ENCODE measurements around the gene ENTPD2. TPM values are rescaled to one million over a fixed set of nuclear protein-coding genes. Genes with fewer than 3 reads are reported as not detected.

ENTPD2 gene
- total and polyA plus RNA-seq, 4 experiments from 2014 or later = not detected

DNA sequence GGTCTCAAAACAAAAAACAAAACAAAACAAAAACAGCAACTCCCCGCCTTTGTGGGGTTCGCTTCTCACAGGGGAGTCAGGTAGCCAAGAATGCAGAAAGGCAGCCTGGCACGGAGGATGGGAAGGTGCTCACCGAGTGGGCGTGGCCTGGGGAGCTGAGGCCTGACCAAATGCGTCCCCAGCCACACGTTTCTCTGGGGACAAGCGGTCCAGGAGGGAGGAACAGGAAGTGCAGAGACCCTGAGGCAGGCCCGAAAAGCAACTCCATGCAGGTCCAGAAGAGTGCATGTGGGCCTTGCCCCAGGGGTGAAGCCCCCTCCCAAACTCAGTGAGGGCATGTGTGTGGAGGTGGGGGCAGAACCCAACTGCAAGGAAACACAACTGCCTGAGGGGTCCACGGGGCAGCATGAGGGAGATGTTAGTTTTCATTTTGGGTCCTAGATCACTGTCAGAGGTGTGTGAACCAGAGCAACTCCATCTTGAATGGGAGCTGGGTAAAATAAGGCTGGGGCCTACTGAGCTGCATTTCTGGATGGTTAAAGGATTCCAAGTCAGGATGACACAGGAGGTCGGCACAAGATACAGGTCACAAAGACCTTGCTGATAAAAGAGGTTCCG is 20.9 kb upstream of the ENTPD2 start:
- Histone ChIP-seq H3K9me3 (ENCODE audit: control insufficient read depth in 1 of 2, low read length in 2 of 2) (no peaks in the 10 kb centered on the region), H3K27me3 (ENCODE audit: insufficient read depth, low read length) (no peaks in the 10 kb centered on the region), H3K4me1 (ENCODE audit: insufficient read depth, low read length) (peaks cover 14% of the 10 kb centered on the region), H3K27ac (ENCODE audit: low read depth, low read length) (no peak overlapping the region), H3K36me3 (ENCODE audit: insufficient read depth, low read length) (no peaks in the 10 kb centered on the region), H3K4me3 (ENCODE audit: low read length in 2 of 2) (no peak overlapping the region)
- Mint-ChIP-seq H3K9me3 (no peaks in the 10 kb centered on the region), H3K36me3 (peaks cover 0 to under 1% of the 10 kb centered on the region in 2 donors), H3K27me3 (no peaks in the 10 kb centered on the region), H3K4me1 (peaks cover under 1 to 13% (median 7%) of the 10 kb centered on the region in 4 donors), H3K27ac (peak overlapping the region in 1 of 7 donors; percentile 57), H3K4me3 (peak overlapping the region in 1 of 8 donors; percentile 9)
- intact Hi-C loops (cut with micrococcal nuclease) = no loop called here
- peak in 1 of 5 donors; percentile 23 for DNase-seq
- CTCF ChIA-PET (ENCODE audit: partially characterized antibody) = interaction anchor here (1.0 kb wide), 1 partner anchor 9 kb away, joined by 3 read pairs; no protein-coding TSS in a partner anchor
- POLR2A ChIA-PET (ENCODE audit: partially characterized antibody) = interaction anchor here (1.1 kb wide), 1 partner anchor 12 kb away, joined by 3 read pairs; the partner anchor contains the start of gene MAN1B1

DNA sequence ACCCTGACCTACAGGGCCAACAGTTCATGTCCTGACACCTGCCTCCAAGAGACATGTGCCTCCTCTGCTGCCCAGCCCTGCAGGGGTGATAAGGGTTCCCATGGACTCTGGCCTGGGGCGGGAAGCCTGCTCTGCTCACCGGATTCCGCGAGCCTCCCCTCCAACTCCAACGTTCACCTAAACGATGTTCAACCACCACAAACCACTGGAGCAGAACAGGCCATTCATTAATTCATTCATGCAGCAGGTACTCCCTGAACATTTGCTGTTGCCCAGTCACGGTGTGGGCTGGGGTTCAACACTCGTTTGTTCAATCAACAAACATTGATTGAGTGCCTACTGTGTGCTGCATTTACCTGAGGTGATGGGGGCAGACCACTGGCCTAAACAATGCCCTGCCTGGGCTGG is 20.1 kb upstream of the ENTPD2 start:
- Mint-ChIP-seq H3K4me3 (peak overlapping the region in 2 of 8 donors; percentile 0 to 25), H3K36me3 (no peaks in the 10 kb centered on the region), H3K27ac (peak overlapping the region in 1 of 7 donors; percentile 64), H3K27me3 (no peaks in the 10 kb centered on the region), H3K4me1 (peaks cover 0 to 13% (median 7%) of the 10 kb centered on the region in 4 donors), H3K9me3 (no peaks in the 10 kb centered on the region)
- no peaks in the 10 kb centered on the region for H3K36me3 ChIP-seq (ENCODE audit: insufficient read depth, low read length)
- no peaks in the 10 kb centered on the region for H3K27me3 ChIP-seq (ENCODE audit: insufficient read depth, low read length)
- H3K9me3 ChIP-seq (ENCODE audit: control insufficient read depth in 1 of 2, low read length in 2 of 2) = no peaks in the 10 kb centered on the region
- ChIA-PET POLR2A (ENCODE audit: partially characterized antibody) (no interaction called here), CTCF (ENCODE audit: partially characterized antibody) (interaction anchor here (1.0 kb wide), 1 partner anchor 8 kb away, joined by 3 read pairs; no protein-coding TSS in a partner anchor)
- no peak overlapping the region for H3K27ac ChIP-seq (ENCODE audit: low read depth, low read length)
- peak in 1 of 5 donors; percentile 23 for DNase-seq
- H3K4me1 ChIP-seq (ENCODE audit: insufficient read depth, low read length) = peaks cover 21% of the 10 kb centered on the region
- no peak overlapping the region for H3K4me3 ChIP-seq (ENCODE audit: low read length in 2 of 2)
- intact Hi-C loops (cut with micrococcal nuclease) = no loop called here

DNA sequence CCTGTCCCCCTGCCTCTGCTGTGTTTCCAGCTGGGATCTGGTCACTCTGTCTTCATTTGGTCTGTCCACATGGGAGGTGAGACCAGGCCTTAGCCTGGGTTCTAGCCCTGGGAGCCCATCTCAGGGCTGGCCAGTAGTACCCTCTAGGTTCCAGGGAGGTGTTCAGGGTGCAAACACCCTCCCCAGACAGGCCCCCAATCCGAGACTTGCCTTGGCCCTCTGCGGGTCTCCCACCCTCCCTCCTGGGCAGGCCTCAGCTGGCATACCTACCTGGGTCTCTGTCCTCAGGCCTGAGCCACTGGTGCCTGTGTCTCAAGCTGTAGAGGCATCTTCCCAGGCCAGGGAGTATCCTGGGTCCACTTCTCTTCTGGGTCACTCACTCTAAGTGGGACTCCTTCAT is 17.4 kb upstream of the ENTPD2 start:
- H3K4me1 Mint-ChIP-seq = peaks cover 4 to 17% (median 11%) of the 10 kb centered on the region in 4 donors
- no peaks in the 10 kb centered on the region for H3K36me3 Mint-ChIP-seq
- POLR2A ChIA-PET (ENCODE audit: partially characterized antibody) = interaction anchor here (1.0 to 5.3 kb wide), 9 partner anchors 8 to 169 kb away, joined by 3 to 66 read pairs (median 5); partner anchors contain the start of genes MAN1B1, PAXX and TUBB4B
- peak overlapping the region in 6 of 7 donors; percentile 36 to 91 (median 82) for H3K27ac Mint-ChIP-seq
- peaks cover 0 to 4% of the 10 kb centered on the region in 2 donors for H3K27me3 Mint-ChIP-seq
- intact Hi-C loops (cut with micrococcal nuclease) = no loop called here
- CTCF ChIA-PET (ENCODE audit: partially characterized antibody) = interaction anchor here (1.2 to 3.4 kb wide), 8 partner anchors 8 to 284 kb away, joined by 3 to 15 read pairs (median 4); partner anchors contain the start of genes MAN1B1 and NPDC1
- H3K4me3 Mint-ChIP-seq = peak overlapping the region; percentile 59 to 86 (median 71)
- no peak overlapping the region for H3K4me3 ChIP-seq (ENCODE audit: low read length in 2 of 2)
- DNase-seq = no peak
- no peaks in the 10 kb centered on the region for H3K36me3 ChIP-seq (ENCODE audit: insufficient read depth, low read length)
- no peaks in the 10 kb centered on the region for H3K27me3 ChIP-seq (ENCODE audit: insufficient read depth, low read length)
- peaks cover 21% of the 10 kb centered on the region for H3K4me1 ChIP-seq (ENCODE audit: insufficient read depth, low read length)
- no peaks in the 10 kb centered on the region for H3K9me3 Mint-ChIP-seq
- no peaks in the 10 kb centered on the region for H3K9me3 ChIP-seq (ENCODE audit: control insufficient read depth in 1 of 2, low read length in 2 of 2)
- H3K27ac ChIP-seq (ENCODE audit: low read depth, low read length) = no peak overlapping the region

DNA sequence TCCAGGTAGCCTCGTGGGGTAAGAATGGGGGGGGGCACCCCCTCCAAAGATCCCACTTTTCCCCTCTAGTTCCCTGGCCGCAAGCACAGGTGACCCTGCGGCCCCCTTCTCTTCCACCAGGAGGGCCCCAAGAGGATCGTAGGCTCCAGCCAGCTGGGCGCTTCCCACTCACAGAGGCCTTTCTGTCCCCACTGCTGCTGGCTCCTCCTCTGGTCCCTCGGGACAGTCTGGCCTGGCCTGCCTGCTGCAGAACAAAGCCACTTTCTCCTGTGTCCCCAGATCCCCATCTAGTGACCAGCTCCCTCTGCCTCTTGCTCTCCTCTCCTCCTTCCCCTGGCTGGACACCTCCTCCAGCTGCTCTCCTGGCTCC is 17.0 kb upstream of the ENTPD2 start:
- Mint-ChIP-seq H3K9me3 (no peaks in the 10 kb centered on the region), H3K4me1 (peaks cover 4 to 17% (median 11%) of the 10 kb centered on the region in 4 donors), H3K36me3 (no peaks in the 10 kb centered on the region), H3K27me3 (peaks cover 0 to 4% of the 10 kb centered on the region in 2 donors), H3K27ac (peak overlapping the region in 5 of 7 donors; percentile 47 to 91 (median 82)), H3K4me3 (peak overlapping the region; percentile 59 to 86 (median 75))
- Histone ChIP-seq H3K4me1 (ENCODE audit: insufficient read depth, low read length) (peaks cover 21% of the 10 kb centered on the region), H3K4me3 (ENCODE audit: low read length in 2 of 2) (peak overlapping the region in 1 of 2 donors; percentile 57), H3K9me3 (ENCODE audit: control insufficient read depth in 1 of 2, low read length in 2 of 2) (no peaks in the 10 kb centered on the region), H3K27ac (ENCODE audit: low read depth, low read length) (no peak overlapping the region), H3K36me3 (ENCODE audit: insufficient read depth, low read length) (no peaks in the 10 kb centered on the region), H3K27me3 (ENCODE audit: insufficient read depth, low read length) (no peaks in the 10 kb centered on the region)
- no peak for DNase-seq
- ChIA-PET POLR2A (ENCODE audit: partially characterized antibody) (interaction anchor here (0.6 to 5.3 kb wide), 16 partner anchors 9 to 271 kb away, joined by 3 to 66 read pairs (median 4); partner anchors contain the start of genes FUT7, MAN1B1, PAXX and SSNA1), CTCF (ENCODE audit: partially characterized antibody) (interaction anchor here (0.7 to 3.4 kb wide), 7 partner anchors 7 to 194 kb away, joined by 3 to 15 read pairs (median 4); partner anchors contain the start of genes MAN1B1 and NPDC1)
- intact Hi-C loops (cut with micrococcal nuclease) = loop anchor here (1.0 kb wide), 1 partner anchor 15 kb away; the partner anchor contains the start of gene MAN1B1

DNA sequence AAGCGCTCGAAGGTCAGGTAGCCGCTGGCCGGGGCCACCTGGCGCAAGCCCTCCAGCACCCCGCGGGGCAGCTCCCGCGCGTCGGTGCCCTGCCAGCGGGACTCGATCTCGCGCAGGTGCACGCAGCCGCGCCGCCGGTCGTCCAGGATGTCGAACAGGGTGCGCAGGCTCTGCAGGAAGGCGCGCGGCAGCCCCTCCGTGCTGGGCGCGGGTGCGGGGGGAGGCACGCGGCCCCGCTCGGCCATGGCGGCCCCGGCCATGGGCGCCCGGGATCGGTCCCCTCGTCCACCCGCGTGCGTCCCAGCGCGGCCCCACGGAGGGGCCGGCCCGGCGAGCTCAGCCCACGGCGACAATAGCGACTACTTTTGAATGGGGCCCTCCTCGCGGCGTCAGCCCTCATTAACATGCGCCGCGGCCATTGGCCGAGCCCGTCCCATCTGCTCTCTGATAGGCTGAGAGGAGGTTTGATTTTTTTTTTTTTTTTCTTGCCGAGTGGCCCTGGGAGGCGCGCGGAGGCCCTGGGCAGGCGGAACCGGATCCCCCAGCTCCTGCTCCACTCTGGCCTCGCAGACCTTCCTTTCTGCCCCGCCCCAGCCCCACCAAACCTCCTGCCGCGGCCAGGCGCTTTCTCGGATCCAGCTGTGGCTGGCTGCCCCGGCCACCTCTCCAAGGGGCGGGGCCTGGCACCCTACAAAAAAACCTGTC is 16.5 kb upstream of the ENTPD2 start, which contains the start of gene SAPCD2:
Gene SAPCD2 (minus strand): TSS at position 357 of the 705 bp plus-strand sequence. CDS start 97 bp downstream, at position 260.
- intact Hi-C loops (cut with micrococcal nuclease) = loop anchor here (1.0 kb wide), 1 partner anchor 16 kb away; the partner anchor contains the start of gene MAN1B1
- Mint-ChIP-seq H3K27ac (peak within 1 kb of the TSS in 5 of 7 donors; percentile 47 to 91 (median 82)), H3K36me3 (no peaks in the 10 kb centered on the region), H3K27me3 (peaks cover 0 to 4% of the 10 kb centered on the region in 2 donors), H3K4me1 (peaks cover 4 to 17% (median 11%) of the 10 kb centered on the region in 4 donors), H3K9me3 (no peaks in the 10 kb centered on the region), H3K4me3 (peak within 1 kb of the TSS; percentile 59 to 86 (median 75))
- Histone ChIP-seq H3K9me3 (ENCODE audit: control insufficient read depth in 1 of 2, low read length in 2 of 2) (no peaks in the 10 kb centered on the region), H3K27me3 (ENCODE audit: insufficient read depth, low read length) (no peaks in the 10 kb centered on the region), H3K27ac (ENCODE audit: low read depth, low read length) (no peak within 1 kb of the TSS), H3K36me3 (ENCODE audit: insufficient read depth, low read length) (no peaks in the 10 kb centered on the region), H3K4me3 (ENCODE audit: low read length in 2 of 2) (peak within 1 kb of the TSS in 1 of 2 donors; percentile 57), H3K4me1 (ENCODE audit: insufficient read depth, low read length) (peaks cover 21% of the 10 kb centered on the region)
- ChIA-PET POLR2A (ENCODE audit: partially characterized antibody) (interaction anchor here (0.6 to 5.3 kb wide), 20 partner anchors 9 to 270 kb away, joined by 3 to 66 read pairs (median 4); partner anchors contain the start of genes FUT7, MAN1B1, PAXX and SSNA1), CTCF (ENCODE audit: partially characterized antibody) (interaction anchor here (0.7 to 3.4 kb wide), 8 partner anchors 12 to 193 kb away, joined by 3 to 15 read pairs (median 4); partner anchors contain the start of genes MAN1B1 and NPDC1)
- peak; percentile 86 to 91 (median 87) for DNase-seq

DNA sequence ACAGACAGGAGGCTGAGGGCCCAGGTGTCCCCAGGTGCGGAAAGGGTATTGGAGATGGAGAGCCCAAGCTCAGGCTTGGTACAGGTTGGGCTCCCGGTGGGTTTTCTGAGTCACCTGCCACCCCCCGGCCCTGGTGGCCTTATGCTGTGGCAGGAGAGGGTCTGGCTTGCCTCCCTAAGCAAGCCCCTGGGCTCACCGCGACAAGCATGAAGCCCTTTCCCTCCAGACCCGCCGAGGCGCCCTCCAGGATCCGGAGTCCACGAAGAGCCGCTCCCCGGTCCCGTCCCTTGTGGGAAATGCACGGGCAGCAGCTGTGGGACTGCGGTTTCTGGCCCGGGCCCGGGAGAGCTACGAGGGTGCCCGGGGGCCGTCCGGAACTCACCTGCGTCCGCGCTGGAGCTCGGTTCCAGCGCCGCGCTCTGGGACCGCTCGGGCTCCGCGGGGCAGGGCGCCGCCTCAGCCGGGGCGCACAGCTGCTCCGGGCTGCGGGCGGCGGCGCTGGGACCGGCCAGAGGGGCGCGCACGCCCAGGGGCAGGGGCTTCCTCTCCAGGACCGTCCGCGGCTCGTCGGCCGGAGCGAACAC is 15.7 kb upstream of the ENTPD2 start:
- no peaks in the 10 kb centered on the region for H3K36me3 Mint-ChIP-seq
- POLR2A ChIA-PET (ENCODE audit: partially characterized antibody) = interaction anchor here (0.9 to 5.3 kb wide), 15 partner anchors 11 to 171 kb away, joined by 3 to 66 read pairs (median 4); partner anchors contain the start of genes FUT7, MAN1B1, SSNA1 and TUBB4B
- no peak overlapping the region for H3K27ac Mint-ChIP-seq
- Histone ChIP-seq H3K4me1 (ENCODE audit: insufficient read depth, low read length) (peaks cover 21% of the 10 kb centered on the region), H3K27me3 (ENCODE audit: insufficient read depth, low read length) (no peaks in the 10 kb centered on the region), H3K9me3 (ENCODE audit: control insufficient read depth in 1 of 2, low read length in 2 of 2) (no peaks in the 10 kb centered on the region), H3K27ac (ENCODE audit: low read depth, low read length) (no peak overlapping the region), H3K4me3 (ENCODE audit: low read length in 2 of 2) (no peak overlapping the region), H3K36me3 (ENCODE audit: insufficient read depth, low read length) (no peaks in the 10 kb centered on the region)
- H3K4me3 Mint-ChIP-seq = peak overlapping the region in 1 of 8 donors; percentile 31
- H3K27me3 Mint-ChIP-seq = peaks cover 0 to 4% of the 10 kb centered on the region in 2 donors
- H3K4me1 Mint-ChIP-seq = peaks cover 4 to 17% (median 11%) of the 10 kb centered on the region in 4 donors
- H3K9me3 Mint-ChIP-seq = no peaks in the 10 kb centered on the region
- DNase-seq = peak in 1 of 5 donors; percentile 32
- CTCF ChIA-PET (ENCODE audit: partially characterized antibody) = interaction anchor here (1.4 to 3.4 kb wide), 5 partner anchors 12 to 43 kb away, joined by 4 to 15 read pairs (median 6); partner anchors contain the start of gene NPDC1
- intact Hi-C loops (cut with micrococcal nuclease) = loop anchor here (1.0 kb wide), 1 partner anchor 17 kb away; the partner anchor contains the start of gene MAN1B1

Measured in CD4-positive, alpha-beta memory T cell (primary cell).